Stimulated activated CD8-positive, alpha-beta memory T cell treated with anti-CD3 and anti-CD28 coated beads, Interleukin-7, amount 100 ng/mL, for 24 hours (primary cell): ENCODE measurements around the gene VPS33B.
"Not testable (repeated sequence)": the region's sequence is repeated elsewhere in the genome, so short reads cannot be mapped to it uniquely, and the experiment has no call there.

Experiments used
- DNase-seq: peaks from one replicate; pipeline ENCODE4 v3.0.0-alpha.2; 2020; ENCODE audit warnings: low read depth

Gene VPS33B

DNA sequence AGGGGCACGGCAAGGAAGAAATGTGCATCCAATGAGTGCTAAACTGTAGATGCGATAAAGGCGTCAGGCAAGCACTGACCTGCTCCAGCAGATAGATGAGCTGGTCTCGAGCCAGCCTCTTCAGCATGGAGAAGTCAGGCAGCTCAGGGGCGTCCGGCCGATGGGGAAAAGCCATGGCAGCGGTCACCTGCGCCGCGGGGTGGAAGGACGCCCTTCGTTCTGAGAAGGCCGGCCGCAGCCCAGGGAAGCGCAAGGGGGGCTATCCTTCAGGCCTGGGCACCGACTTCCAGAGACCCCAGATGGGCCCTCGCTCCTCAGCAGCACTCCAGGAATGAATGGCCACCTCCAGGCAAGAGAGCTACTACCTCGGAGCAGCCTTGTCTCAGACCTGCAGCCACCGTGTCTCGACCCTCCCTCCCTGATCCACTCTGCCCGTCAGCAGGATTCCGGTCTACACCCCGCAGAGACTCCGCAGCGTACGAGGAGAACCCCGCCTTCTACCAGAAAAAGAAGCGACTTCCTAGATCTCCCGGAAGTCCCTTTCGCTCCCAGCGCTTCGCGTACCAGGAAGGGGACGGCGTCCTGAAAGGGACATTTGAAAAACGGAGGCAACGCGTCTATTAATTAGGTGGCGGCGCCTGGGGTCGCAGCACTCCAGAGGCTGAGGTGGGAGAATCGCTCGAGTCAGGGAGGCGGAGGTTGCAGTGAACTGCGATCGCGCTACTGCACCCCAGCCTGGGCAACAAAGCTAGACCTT, at the start of gene VPS33B:
Gene VPS33B (minus strand): TSS at position 520 of the 757 bp plus-strand sequence. CDS start 345 bp downstream, at position 175.
- DNase-seq = peak; percentile 52

DNA sequence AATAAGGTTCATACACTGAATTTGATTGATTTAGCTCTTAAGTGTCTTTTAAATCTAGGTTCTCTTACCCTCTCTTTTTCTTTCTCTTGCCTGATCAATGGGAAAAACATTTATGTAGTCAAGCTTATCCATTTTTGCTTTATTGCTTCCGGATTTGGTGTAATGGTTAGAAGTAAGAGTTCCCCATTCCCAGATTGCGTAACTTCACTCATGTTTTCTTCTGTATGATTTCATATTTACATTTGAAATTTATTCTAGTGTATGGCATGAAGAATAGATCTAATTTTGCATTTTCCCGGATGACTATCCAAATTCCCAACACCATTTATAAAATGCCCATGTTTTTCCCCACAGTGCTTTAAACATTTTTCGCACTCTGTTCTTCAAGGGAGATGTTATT, 49.8 kb upstream of the VPS33B start:
- DNase-seq = no peak

DNA sequence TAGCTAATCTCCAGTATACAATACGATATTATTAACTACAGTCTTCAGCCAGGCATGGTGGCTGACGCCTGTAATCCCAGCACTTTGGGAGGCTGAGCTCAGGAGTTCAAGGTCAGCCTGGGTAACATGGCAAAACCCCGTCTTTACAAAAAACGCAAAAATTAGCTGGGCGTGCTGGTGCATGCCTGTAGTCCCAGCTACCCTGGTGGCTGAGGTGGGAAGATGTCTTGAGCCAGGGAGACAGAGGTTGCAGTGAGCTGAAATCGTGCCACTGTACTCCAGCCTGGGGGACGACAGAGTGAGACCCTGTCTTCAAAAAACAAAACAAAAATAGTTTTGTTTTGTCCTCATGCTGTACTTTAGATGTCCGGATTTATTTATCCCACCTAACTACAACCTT, 48.5 kb upstream of the VPS33B start:
- no peak for DNase-seq

DNA sequence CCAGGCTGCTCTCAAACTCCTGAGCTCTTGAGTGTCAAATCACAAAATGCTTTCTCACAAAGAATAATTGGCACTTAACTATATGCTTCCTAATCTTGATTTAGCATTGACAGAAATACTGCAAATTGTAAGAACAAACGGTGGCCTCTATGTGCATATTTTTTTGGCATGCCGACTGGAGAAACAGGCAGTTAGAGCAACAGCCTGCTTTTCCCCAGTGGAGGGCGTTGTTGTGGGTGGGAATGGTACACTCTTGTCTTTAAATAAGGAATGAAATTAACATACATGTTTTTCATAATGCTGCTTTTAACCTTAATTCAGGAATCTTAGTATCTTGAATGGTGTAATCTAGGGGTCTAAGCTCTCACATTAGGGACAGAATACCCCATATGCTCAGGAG, 46.6 kb upstream of the VPS33B start:
- no peak for DNase-seq

DNA sequence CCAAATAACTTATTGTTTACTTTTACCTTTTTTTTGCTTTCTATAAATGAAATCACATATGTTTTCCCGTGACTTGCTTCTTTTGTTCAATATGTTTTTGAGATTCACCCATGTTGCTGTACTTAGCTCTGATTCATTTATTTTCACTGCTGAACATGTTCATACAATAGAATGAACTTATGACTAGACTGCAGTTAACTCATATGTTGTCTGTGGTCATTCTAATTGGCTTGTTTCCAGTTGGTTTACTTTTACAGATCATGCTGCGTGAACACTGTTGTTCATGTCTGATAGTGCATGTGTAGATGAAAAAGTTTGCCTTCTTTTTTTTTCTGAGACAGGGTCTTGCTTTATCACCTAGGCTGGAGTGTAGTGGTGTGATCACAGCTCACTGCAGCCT, 46.0 kb upstream of the VPS33B start:
- DNase-seq = no peak

DNA sequence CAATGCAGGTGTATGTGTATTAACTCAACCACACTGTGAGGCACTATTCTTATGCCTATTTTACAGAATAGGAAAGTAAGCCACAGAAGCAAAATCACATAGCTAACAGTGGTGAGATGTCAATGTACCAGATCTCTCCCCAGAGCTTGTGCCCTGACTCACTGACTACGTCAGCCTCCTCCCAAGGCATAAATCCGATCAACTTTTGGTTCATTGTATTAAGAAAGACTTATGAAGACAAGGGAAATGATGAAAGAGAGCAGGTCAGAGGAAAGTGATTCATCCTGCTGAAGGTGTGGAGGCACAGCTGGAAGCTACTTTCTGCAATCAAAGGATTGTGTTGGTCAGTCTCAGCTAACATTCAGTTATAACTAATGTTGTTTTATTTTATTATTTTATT, 44.6 kb upstream of the VPS33B start:
- no peak for DNase-seq

DNA sequence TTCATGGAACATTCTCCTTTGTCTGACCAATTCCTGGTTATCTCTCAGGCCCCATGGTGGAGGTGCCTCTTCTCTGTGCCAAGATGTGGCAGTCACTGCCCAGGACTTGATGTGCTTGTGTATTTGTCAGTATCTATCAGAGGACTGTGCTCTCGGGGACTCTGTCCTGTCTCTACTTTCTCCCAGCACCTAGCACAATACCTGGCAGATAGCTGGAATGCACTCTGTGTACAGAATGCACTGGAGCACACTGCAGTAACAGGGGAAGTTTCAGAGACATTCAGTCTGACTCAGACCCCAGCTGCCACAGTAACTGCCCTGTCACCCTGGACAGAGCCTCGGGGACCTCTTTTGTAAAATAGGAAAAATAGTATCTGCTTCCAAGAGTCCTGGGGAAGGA, 43.1 kb upstream of the VPS33B start:
- no peak for DNase-seq

DNA sequence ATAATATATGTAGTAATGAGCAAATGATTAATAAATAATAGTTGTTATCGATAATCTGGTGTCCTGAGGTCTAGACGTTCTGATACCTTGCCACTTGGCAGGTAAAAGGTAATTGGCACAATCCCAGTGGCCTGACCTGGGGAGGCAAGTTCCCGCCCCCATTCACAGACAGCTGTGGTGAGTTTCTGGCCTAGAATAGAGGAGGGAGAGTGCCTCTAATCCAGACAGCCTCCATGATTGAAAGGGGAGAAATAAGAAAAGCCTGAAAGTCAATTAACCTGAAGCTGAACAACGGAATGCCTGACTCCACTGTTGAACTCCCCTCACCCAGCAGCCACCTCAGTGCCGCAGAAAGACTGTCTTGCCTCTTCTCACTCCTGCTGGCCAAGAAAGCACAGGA, 39.6 kb upstream of the VPS33B start:
- no peak for DNase-seq

DNA sequence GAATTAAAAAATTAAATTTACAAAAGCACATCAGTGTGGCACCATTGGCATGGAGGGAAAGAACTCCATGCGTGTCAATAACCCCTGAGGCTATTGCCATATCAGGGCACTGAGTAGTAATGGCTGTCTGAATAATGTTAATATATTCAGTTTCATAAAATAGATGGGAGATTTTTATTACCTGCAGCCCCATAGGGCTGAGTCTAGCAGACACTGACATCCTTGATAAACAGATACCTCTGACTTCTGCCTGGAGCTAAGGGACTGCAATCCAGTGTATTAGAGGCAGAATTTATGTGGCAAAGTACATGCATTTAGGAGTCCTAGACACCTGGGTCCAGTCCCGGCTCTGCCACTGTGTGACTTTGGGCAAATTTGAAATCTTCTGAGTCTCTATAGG, 38.8 kb upstream of the VPS33B start:
- DNase-seq = no peak

DNA sequence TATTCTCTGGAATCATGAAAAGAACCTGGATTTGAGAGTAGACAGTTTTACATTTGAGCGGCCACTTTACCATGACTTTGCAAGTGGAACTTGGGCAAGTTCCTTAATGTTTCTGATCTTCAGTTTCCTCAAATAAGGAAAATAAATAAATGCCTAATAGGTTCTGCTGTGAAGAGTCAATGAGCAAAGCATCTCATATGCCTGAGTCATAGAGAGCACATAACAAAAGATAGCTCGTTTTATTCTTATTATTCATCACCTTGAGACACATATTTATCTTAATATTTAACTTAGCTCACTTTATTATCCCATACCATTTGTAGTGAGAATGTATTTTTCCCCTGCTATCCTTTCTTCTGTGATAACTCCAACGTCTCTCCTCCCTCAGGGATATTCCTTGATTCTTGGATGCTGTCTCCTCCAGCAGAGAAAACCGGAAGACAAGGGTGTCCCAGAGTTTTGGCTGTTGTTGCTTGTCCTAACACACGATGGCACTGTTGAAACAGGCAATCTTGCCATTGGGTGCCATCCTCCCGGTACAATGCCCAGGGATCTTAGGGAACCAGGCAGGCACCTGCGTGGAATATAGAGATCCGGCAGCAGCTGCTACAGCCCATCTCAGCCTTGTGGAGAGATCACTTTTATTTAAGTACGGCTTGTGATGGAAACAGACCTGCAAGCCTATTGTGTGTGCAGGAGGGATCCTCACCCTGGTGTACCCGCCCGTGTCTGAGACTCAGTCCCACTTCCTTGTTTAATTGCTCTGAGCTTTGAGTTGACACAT, 33.3 kb upstream of the VPS33B start:
- no peak for DNase-seq

DNA sequence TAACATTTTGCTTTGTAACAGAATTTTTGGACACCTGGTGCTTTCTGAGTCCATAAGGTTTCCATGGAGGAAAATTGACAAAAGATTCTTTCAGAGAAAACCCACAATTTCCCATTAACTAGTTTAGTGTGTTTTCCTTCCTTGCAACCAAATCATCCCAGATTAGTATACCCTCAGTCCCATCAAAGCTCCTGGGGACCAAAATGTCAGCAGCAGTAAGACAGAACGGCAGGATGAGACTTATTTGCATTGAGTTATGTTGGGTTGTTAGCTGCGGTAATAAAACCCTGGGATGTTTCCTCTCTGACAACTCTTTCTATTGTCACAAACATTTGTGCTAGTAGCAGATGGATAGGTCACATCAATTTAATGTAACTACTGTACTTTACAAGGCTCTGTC, 32.4 kb upstream of the VPS33B start:
- DNase-seq = no peak

DNA sequence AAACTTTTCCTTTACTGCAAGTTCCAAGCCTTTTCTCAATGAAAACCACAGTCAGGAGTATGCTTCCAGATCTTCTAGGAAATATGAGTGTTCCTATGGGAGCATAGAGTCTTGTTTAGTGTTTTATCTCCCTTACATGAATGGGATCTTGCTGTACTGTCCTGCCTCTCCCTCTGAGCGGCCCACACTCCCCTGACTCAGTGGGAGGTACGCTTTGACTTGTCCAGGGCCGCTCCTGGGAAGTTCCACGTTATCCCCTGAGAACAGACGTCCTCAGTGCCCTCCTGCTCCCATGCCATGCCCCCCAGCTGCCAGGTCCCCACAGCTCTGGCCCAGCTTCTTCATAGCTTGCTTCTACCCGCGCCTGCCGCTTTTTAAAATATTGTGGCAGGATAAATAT, 28.9 kb upstream of the VPS33B start:
- no peak for DNase-seq

DNA sequence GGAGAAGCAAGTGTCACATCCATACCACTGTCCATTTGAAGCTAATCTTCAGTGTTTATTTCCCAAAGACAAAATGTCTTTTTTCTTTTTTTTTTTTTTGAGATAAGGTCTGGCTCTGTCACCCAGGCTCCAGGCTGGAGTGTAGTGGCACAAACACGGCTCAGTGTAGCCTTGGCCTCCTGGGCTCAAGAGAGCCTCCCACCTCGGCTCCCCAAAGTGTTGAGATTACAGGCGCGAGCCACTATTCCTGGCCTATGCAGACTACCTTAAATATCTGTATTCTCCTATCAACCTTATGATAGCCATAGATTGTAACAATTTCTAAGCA, 27.7 kb upstream of the VPS33B start:
- DNase-seq = no peak

DNA sequence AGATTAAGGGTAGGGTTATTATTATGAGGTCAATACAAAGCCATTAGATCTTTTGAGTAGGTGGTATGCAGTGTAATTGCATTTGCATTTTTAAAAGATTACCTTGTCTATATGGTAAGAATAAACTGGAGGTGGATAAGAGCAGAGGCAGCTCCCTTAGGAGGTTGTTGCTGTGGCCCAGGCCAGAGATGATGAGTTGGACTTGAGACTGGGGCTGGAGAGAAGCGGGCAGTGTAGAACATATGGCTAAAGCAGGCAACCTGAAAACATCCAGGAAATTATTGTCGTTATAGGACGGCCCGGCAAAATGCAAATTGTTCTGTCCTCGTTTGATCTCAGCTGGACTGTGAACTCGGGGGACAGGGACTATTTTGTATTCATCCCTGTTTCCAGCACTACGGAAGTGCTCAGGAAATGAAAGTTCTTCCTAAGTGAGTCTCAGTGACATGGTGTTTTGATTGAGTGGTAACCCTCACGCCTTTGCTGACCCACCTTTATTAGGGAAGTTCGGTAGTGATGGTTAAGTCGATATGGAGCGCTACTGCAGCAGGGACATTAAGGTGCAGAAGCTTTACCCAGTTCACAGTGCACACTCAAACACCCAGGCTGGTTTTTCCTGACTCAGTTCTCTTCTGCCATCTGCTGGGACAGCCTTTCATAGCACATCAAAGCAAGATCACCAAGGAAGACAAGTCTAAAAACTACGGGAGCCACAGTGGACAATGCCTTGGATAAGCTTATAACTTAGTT, 27.2 kb upstream of the VPS33B start:
- no peak for DNase-seq

DNA sequence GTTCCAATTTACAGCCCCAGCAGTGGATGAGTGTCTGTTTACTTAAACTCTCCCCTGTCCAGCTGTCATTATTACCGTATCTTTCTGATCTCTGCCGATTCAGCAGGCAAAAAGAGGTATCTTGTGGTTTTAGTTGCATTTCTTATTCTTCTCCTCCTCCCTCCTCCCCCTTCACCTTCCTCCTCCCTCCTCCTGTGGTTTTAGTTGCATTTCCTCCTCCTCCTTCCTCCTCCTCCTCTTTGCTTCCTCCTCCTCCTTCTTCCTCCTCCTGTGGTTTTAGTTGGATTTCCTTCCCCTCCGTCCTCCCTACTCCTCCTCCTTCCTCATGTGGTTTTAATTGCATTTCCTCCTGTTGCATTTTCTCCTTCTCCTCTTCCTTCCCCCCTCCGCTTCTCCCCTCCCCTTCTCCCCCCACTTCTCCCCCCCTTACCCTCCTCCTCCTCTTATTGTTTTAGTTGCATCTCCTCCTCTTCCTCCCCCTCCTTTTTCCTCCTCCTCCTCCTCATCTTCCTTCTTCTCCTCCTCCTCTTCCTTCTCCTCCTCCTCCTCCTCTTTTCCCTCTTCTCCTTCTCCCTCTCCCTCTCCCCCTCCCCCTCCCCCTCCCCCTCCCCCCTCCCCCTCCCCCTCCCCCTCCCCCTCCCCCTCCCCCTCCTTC, 25.3 kb upstream of the VPS33B start:
- DNase-seq = no peak

DNA sequence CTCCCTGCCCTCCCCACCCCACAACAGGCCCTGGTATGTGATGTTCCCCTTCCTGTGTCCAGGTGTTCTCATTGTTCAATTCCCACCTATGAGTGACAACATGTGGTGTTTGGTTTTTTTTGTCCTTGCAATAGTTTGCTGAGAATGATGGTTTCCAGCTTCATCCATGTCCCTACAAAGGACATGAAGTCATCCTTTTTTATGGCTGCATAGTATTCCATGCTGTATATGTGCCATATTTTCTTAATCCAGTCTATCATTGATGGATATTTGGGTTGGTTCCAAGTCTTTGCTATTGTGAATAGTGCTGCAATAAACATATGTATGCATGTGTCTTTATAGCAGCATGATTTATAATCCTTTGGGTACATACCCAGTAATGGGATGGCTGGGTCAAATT, 23.7 kb upstream of the VPS33B start:
- DNase-seq = not testable (repeated sequence)

DNA sequence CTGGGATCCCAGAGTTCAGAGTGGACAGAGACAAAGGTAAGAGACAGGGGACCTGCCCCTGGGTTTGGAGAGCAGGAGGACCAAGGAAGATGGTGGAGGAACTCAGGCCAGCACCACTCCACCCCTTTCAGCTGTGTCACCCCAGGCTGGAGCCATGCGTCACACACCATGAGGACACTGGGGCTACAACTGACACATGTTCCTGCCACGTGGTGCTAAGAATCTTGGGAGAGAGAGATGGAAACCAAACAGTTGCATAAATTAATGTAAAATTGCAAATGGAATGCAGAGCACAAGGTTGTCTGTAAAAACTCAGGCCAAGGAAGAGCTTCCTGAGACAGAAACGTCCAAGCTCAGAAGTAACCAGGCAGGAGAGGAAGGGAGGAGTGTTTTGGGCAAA, 22.7 kb upstream of the VPS33B start:
- DNase-seq = no peak

DNA sequence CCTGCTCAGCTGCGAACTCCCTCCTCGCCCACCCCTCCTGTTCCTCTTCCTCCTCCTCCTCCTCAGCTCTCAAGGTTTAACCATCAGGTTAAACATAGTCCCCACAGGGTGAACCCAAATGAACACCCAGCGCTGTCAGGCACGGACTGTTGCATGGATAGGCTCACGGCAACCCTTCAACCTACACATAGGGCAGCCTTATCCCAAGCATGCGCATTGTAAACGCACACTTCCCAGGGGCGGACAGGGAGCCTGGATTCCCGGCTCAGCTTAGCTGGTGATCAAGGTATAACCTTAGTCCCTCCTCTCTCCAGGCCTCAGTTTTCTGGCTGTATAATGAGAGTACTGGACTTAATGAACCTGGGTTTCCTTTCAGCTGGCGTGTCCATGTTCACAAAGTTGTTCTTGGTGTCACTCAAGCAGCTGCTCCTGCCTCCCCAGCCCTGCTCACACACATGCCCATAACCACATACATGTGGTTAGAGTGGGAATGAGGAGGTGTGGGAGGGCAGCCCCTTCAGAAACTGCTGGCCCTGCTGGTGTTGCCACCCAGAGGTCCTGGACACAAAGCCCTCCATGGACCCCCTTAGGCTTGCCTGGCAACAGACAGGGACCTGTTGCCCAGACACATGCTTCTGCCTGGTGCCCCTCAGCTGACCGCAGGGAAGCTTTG, 20.9 kb upstream of the VPS33B start:
- no peak for DNase-seq

DNA sequence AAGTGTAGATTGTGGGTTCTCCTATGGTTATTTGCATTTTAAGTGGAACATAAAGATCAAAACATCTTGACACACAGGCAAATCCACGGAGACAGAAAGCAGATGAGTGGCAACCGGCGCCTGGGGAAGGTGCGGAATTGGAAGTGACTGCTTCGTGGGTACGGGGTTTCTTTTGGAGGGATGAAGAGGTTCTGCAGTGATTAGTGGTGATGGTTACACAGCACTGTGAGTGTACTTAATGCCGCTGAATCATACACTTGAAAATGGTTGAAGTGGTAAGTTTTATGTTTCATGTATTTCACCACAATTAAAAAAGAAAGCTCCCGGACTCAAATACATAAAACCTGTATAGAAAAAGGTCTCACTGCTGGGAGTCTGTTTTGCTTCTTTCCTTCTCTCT, 18.5 kb upstream of the VPS33B start:
- no peak for DNase-seq

DNA sequence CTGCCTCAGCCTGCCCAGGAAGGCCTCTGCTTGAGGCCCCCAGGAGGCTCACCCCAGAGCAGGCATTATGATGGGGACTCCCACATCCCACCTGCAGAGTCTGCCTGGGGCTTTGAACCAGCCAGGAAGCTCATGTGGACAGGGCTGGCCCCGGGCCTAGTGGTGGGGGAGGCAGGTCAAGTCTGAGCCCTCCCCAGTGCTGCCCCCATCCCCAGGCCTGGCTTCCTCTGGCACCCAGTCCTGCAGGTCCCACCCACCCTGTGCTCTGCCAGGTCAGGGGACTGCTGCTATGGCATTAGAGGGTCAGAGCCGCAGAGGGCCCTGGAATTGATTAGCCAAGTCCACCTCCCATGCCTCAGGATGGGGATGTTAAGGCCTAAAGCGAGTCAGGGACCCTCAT, 17.6 kb upstream of the VPS33B start:
- DNase-seq = no peak

DNA sequence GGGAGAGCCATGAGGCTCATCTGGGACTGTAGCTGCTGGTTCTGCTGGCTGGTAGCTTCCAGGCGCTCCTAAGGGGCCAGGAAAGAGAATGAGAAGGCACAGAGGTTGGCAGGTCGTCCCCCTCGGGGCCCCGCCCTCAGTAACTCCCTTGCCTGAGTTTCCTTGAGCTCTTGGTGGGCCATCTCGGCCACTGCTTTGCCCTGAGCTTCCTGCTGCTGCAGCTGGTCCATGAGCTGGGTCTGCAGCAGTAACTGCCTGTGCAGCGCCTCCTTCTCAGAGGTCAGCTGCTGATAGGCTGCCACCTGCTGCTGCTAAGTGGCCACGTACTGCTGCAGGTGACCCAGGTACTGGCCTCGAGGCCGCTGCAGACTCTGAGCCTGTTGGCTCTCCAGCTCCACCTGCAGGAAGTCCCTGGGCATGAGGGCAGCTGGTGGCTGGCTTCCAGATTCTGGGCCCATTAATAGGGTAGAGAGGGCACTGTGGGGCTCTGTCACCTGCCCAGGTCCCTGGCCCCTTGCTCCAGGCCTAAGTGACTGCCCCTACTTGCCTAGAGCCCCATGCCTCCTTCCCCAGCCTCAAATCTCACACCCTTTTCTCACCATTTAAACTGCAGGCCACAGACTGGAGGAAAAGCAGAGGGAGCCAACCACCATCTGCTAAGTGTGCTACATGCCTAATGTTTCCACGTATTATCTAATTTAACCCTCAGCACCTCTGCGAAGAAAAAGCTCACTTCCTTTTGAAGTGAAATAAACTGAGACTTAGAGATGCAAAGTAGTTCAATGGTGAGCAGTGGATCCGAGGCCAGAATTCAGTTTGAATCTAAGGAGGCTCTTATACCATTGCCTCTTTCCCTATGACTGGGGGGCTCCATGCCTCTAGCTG, 10.8 kb upstream of the VPS33B start:
- DNase-seq = no peak
